Ovary (tissue), 9 donors: Measurements from ENCODE around the gene TMEM86B. TPM values are rescaled to one million over a fixed set of nuclear protein-coding genes. Genes with fewer than 3 reads are reported as not detected.

Experiments used
- DNase-seq, 5 donors: peaks; one replicate each; pipeline ENCODE4 v3.0.0-alpha.2; 2019 to 2020
- H3K27ac ChIP-seq, 2 donors: fragments of 200-600 bp; one replicate each; pipeline versions ENCODE4 v1.5.1 to v1.8.0; 2019 to 2022
- H3K27me3 ChIP-seq: fragments of 200-600 bp; one replicate; pipeline ENCODE4 v1.8.0; 2022
- H3K36me3 ChIP-seq: fragments of 200-600 bp; sonication (generic); one replicate; pipeline ENCODE4 v1.5.1; 2019
- H3K4me1 ChIP-seq: one replicate; pipeline ENCODE4 v1.8.1; 2013; ENCODE audit warnings: mild to moderate bottlenecking, moderate library complexity; ENCODE audit not compliant: insufficient read depth
- H3K4me3 ChIP-seq: fragments of 200-600 bp; sonication (generic); one replicate; pipeline ENCODE4 v1.5.1; 2017
- H3K9me3 ChIP-seq, 2 donors: fragments of 200-600 bp in 1 of 2; sonication (generic) in 1 of 2; one replicate each; pipeline versions ENCODE4 v1.5.1 to v1.8.1; 2013 to 2019; ENCODE audit warnings: mild to moderate bottlenecking in 1 of 2, moderate library complexity in 1 of 2
- CTCF ChIP-seq, 3 donors: fragments of 450-650 bp in 2 of 3; fragments of 200-600 bp in 1 of 3; IDR thresholded peaks; one replicate each; pipeline versions ENCODE4 v1.5.1 to v1.8.0; 2016 to 2022; ENCODE audit warnings: antibody characterized with exemption in 3 of 3, mild to moderate bottlenecking in 1 of 3
- EP300 ChIP-seq: sonication (generic); formaldehyde crosslinking; IDR thresholded peaks from one replicate; pipeline ENCODE4 v1.6.1; 2017; ENCODE audit warnings: antibody characterized with exemption
- POLR2A ChIP-seq: fragments of 450-650 bp; IDR thresholded peaks from one replicate; pipeline ENCODE4 v1.6.1; 2017; ENCODE audit warnings: antibody characterized with exemption, mild to moderate bottlenecking, moderate library complexity
- WGBS, 3 donors: extraction: QIAGEN DNeasy Blood & Tissue Kit in 1 of 3; methylation state at CpG; one replicate each; pipeline versions ENCODE4 v1.1.5 to v1.1.7; 2013 to 2017; 5-methylcytosine and 5-hydroxymethylcytosine counted together
- intact Hi-C, 4 donors: fragments of 100-400 bp; cut with DNase I; formaldehyde crosslinking; loops; one replicate each; pipeline versions ENCODE4 v1.11.0 to v1.15.1; 2022 to 2023
- polyA plus RNA-seq, 2 donors: library from polyadenylated mRNA; stranded (reverse); fragments of 200-250 nt in 1 of 2; fragments of 350-450 nt in 1 of 2; fragmentation: Illumina TruSeq in 1 of 2; extraction: RNeasy Lipid Tissue Mini Kit (QIAGEN cat#74804) in 1 of 2; gene quantifications; one replicate each; pipeline ENCODE4 v1.2.3, GENCODE V29; 2013 to 2014
- total RNA-seq, 7 donors: library from RNA; depleted of rRNA in 2 of 7; stranded (reverse); fragments of >200 nt in 2 of 7; fragmentation: NEBNext Ultra II Directional in 3 of 7; extraction: Animal tissue kit (Norgen Biotek cat#: 25700) in 3 of 7; gene quantifications; one replicate each; pipeline versions ENCODE4 v1.1.0 to v1.2.4, GENCODE V29; 2016 to 2023
- donor health status: DM: no; HTN: no; CAD: no; lungs with moderate emphysema.
- donor health status: DM: no; HTN: no; CAD: no.
- donor health status: Bipolar disorder and iron deficiency.
- donor health status: DM: yes; HTN: yes; CAD: no.
- donor health status: DM: no; HTN: no; CAD: no.
- donor health status: DM: yes; HTN: yes; CAD: no.

TMEM86B gene
- total and polyA plus RNA-seq, 9 donors, result 2.6 to 4.9 (median 3.4) TPM; not detected in 1

- H3K27me3 ChIP-seq, result no peaks in the 10 kb centered on the region
- TF ChIP-seq CTCF (IDR thresholded peaks at IDR 0.05) (no peak), POLR2A (no peak), EP300 (no peak)
- H3K27ac ChIP-seq, result no peak overlapping the region
- H3K36me3 ChIP-seq, result no peaks in the 10 kb centered on the region
- no peaks in the 10 kb centered on the region for H3K9me3 ChIP-seq
- no peaks in the 10 kb centered on the region for H3K4me1 ChIP-seq
- 90 to 93% (median 91%) methylated on average over 12 of the region's 12 CpGs for WGBS, 3 donors
- H3K4me3 ChIP-seq, result no peak overlapping the region
- intact Hi-C loops, result no loop called here
- DNase-seq, result no peak
Observed at GRCh38 chr19:55244004-55244680, 15.6 kb upstream of the TMEM86B start.

GRCh38 chr19:55242517-55242916 is 14.0 kb upstream of the TMEM86B start:
- 72 to 83% (median 73%) methylated on average over 7 of the region's 7 CpGs for WGBS, 3 donors
- no peak for TF ChIP-seq POLR2A
- no peak for TF ChIP-seq CTCF (IDR thresholded peaks at IDR 0.05)
- no peak for TF ChIP-seq EP300
- Histone ChIP-seq H3K27me3 (no peaks in the 10 kb centered on the region), H3K27ac (no peak overlapping the region), H3K36me3 (no peaks in the 10 kb centered on the region), H3K4me3 (no peak overlapping the region), H3K9me3 (no peaks in the 10 kb centered on the region), H3K4me1 (no peaks in the 10 kb centered on the region)
- no peak for DNase-seq
- intact Hi-C loops, result no loop called here

- intact Hi-C loops, result no loop called here
- 78 to 85% (median 80%) methylated on average over 16 of the region's 16 CpGs for WGBS, 3 donors
- H3K4me3 ChIP-seq, result no peak overlapping the region
- no peaks in the 10 kb centered on the region for H3K27me3 ChIP-seq
- no peaks in the 10 kb centered on the region for H3K4me1 ChIP-seq
- no peaks in the 10 kb centered on the region for H3K36me3 ChIP-seq
- no peak overlapping the region for H3K27ac ChIP-seq
- TF ChIP-seq CTCF (IDR thresholded peaks at IDR 0.05) (no peak), POLR2A (no peak)
- no peaks in the 10 kb centered on the region for H3K9me3 ChIP-seq
- DNase-seq, result no peak
Observed at GRCh38 chr19:55241935-55242464, 13.4 kb upstream of the TMEM86B start.

GRCh38 chr19:55241143-55241934 is 12.8 kb upstream of the TMEM86B start:
- no peaks in the 10 kb centered on the region for H3K36me3 ChIP-seq
- no peak for DNase-seq
- TF ChIP-seq POLR2A, result no peak
- no peak for TF ChIP-seq EP300
- TF ChIP-seq CTCF (IDR thresholded peaks at IDR 0.05), result no peak
- H3K27me3 ChIP-seq, result no peaks in the 10 kb centered on the region
- no peak overlapping the region for H3K27ac ChIP-seq
- H3K4me1 ChIP-seq, result no peaks in the 10 kb centered on the region
- no peaks in the 10 kb centered on the region for H3K9me3 ChIP-seq
- no peak overlapping the region for H3K4me3 ChIP-seq
- intact Hi-C loops, result no loop called here
- 85 to 87% (median 85%) methylated on average over 31 to 37 of the region's 37 CpGs for WGBS, 3 donors
